Mesendoderm (in vitro differentiated cells): Measurements from ENCODE around the gene CCSER2.

Experiments
- DNase-seq: peaks from one replicate; pipeline ENCODE4 v3.0.0; 2013
- H2AK5ac ChIP-seq: 2 replicates; pipeline ENCODE4 v1.6.1; 2013; ENCODE audit warnings: low read length, inconsistent platforms
- H2BK120ac ChIP-seq: 2 replicates; pipeline ENCODE4 v1.6.1; 2013; ENCODE audit warnings: low read depth, mild to moderate bottlenecking, low read length, moderate library complexity, mixed read lengths
- H2BK15ac ChIP-seq: replicated peaks from 2 replicates; pipeline ENCODE4 v1.6.1; 2013; ENCODE audit warnings: low read depth, mild to moderate bottlenecking, moderate library complexity
- H2BK5ac ChIP-seq: 2 replicates; pipeline ENCODE4 v1.6.1; 2013; ENCODE audit warnings: low read length, inconsistent platforms
- H3K18ac ChIP-seq: 2 replicates; pipeline ENCODE4 v1.6.1; 2013; ENCODE audit warnings: mild to moderate bottlenecking, low read length, mixed read lengths
- H3K23ac ChIP-seq: one replicate; pipeline ENCODE4 v1.6.1; 2013; ENCODE audit warnings: low read length
- H3K27ac ChIP-seq: 2 replicates; pipeline ENCODE4 v1.5.1; 2013; ENCODE audit warnings: low read depth, mild to moderate bottlenecking, inconsistent platforms, low read length, moderate library complexity
- H3K27me3 ChIP-seq: 2 replicates; pipeline ENCODE4 v1.6.1; 2013; ENCODE audit warnings: low read length, control low read depth, mild to moderate bottlenecking, inconsistent platforms; ENCODE audit not compliant: insufficient read depth, poor library complexity
- H3K36me3 ChIP-seq: 2 replicates; pipeline ENCODE4 v1.6.1; 2013; ENCODE audit warnings: low read length, inconsistent platforms; ENCODE audit not compliant: control insufficient read depth, insufficient read depth
- H3K4ac ChIP-seq: one replicate; pipeline ENCODE4 v1.6.1; 2013; ENCODE audit warnings: low read depth, mild to moderate bottlenecking, low read length, moderate library complexity
- H3K4me1 ChIP-seq: 2 replicates; pipeline ENCODE4 v1.6.1; 2013; ENCODE audit warnings: low read depth, low read length, inconsistent platforms; ENCODE audit not compliant: control insufficient read depth
- H3K4me2 ChIP-seq: 2 replicates; pipeline ENCODE4 v1.6.1; 2013; ENCODE audit warnings: low read length
- H3K4me3 ChIP-seq: 2 replicates; pipeline ENCODE4 v1.5.1; 2013; ENCODE audit warnings: mild to moderate bottlenecking, low read length
- H3K56ac ChIP-seq: one replicate; pipeline ENCODE4 v1.6.1; 2013; ENCODE audit warnings: low read length
- H3K79me1 ChIP-seq: 2 replicates; pipeline ENCODE4 v1.6.1; 2013; ENCODE audit warnings: low read length, inconsistent platforms
- H3K79me2 ChIP-seq: 2 replicates; pipeline ENCODE4 v1.6.1; 2013; ENCODE audit warnings: mild to moderate bottlenecking, low read length; ENCODE audit not compliant: control insufficient read depth, insufficient read depth
- H3K9ac ChIP-seq: 2 replicates; pipeline ENCODE4 v1.6.1; 2013; ENCODE audit warnings: low read length, inconsistent platforms
- H4K5ac ChIP-seq: one replicate; pipeline ENCODE4 v1.6.1; 2013; ENCODE audit warnings: low read length
- H4K8ac ChIP-seq: one replicate; pipeline ENCODE4 v1.6.1; 2013; ENCODE audit warnings: low read depth, mild to moderate bottlenecking, control low read depth, low read length, moderate library complexity
- WGBS: extraction: QIAGEN DNeasy Blood & Tissue Kit; methylation state at CpG from one replicate; pipeline ENCODE4 v1.1.7; 2013; ENCODE audit warnings: low lambda C conversion rate, missing lambda C conversion rate; ENCODE audit not compliant: insufficient coverage; ENCODE audit errors: extremely low coverage; 5-methylcytosine and 5-hydroxymethylcytosine counted together

Gene CCSER2

DNA sequence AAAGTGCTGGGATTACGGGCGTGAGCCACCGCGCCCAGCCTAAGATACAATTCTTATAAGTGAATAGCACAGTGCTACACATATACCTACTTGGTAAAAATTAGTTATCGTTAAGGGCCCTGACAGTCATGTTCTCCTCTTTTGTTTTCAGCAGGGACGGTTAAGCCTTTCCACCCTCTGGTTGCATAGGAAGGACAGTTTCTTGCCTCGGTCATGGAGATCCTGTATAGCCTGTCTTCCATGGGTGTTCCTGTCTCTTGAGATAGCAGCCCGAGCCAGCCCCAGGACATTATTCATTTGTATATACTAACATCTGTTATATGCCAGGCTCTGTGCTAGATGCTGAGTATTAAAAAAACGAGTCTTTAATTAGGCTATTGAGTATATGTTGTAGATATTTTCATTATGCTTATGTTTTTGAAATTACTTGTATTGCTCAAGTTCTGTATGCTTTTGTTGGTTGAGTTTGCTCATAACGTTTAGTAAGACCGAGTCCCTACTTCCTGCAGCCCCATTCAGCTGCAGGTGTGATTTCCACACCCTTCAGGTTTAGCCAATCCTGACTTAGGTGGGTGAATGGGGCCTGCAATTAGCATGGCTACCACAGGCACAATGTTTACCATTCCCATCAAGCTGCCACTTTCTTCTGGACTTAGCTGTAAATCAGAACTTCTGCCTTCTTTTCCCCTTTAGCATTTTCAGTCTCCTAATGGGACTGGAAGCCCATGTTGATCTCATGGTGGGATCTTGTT lies 24.8 kb downstream of the CCSER2 start:
- Histone ChIP-seq H3K36me3 (no peaks in the 10 kb centered on the region), H4K8ac (no peak overlapping the region), H3K79me2 (peaks cover 8% of the 10 kb centered on the region), H3K4me2 (no peak overlapping the region), H3K4me3 (no peak overlapping the region), H2BK120ac (no peak overlapping the region), H3K56ac (no peak overlapping the region), H3K9ac (no peak overlapping the region), H3K27me3 (no peaks in the 10 kb centered on the region), H3K4me1 (no peaks in the 10 kb centered on the region), H3K18ac (no peak overlapping the region), H3K27ac (no peak overlapping the region), H3K23ac (no peak overlapping the region), H4K5ac (no peak overlapping the region), H2AK5ac (no peak overlapping the region), H2BK15ac (no peak overlapping the region), H2BK5ac (no peak overlapping the region), H3K79me1 (peaks cover 6% of the 10 kb centered on the region), H3K4ac (no peak overlapping the region)
- no CpG with 5 or more reads among the region's 11 CpGs for WGBS
- no peak for DNase-seq

DNA sequence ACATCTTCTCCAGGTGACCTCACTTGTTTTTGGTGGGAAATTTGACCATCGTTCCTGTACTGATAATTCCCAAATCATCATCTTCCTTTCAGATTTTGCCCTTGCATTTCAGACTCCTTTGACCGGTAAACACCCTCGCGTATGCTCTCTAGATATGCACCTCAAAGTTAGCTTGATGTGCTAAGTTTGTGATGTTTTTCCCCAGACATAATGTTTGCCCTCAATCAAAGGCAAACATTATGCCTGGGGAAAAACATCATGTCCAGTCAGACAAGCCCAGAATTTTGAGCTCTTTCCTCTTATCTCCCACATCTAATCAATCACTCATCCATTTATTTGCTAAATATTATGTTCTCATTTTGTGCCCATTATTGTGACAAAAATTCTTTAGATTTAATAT lies 26.2 kb downstream of the CCSER2 start:
- H4K8ac ChIP-seq = no peak overlapping the region
- no peak overlapping the region for H3K27ac ChIP-seq
- H2BK120ac ChIP-seq = no peak overlapping the region
- H3K18ac ChIP-seq = no peak overlapping the region
- no peaks in the 10 kb centered on the region for H3K27me3 ChIP-seq
- H3K79me1 ChIP-seq = peaks cover 7% of the 10 kb centered on the region
- peaks cover 11% of the 10 kb centered on the region for H3K79me2 ChIP-seq
- no peak overlapping the region for H3K56ac ChIP-seq
- no peak overlapping the region for H3K4me3 ChIP-seq
- no CpG with 5 or more reads among the region's 4 CpGs for WGBS
- no peak for DNase-seq
- H3K9ac ChIP-seq = no peak overlapping the region
- H2BK15ac ChIP-seq = no peak overlapping the region
- H4K5ac ChIP-seq = no peak overlapping the region
- H3K23ac ChIP-seq = no peak overlapping the region
- H3K4ac ChIP-seq = no peak overlapping the region
- no peaks in the 10 kb centered on the region for H3K36me3 ChIP-seq
- H2AK5ac ChIP-seq = no peak overlapping the region
- no peak overlapping the region for H2BK5ac ChIP-seq
- no peaks in the 10 kb centered on the region for H3K4me1 ChIP-seq
- no peak overlapping the region for H3K4me2 ChIP-seq

- Histone ChIP-seq H3K27ac (no peak overlapping the region), H4K5ac (no peak overlapping the region), H3K4me3 (no peak overlapping the region), H2AK5ac (no peak overlapping the region), H3K9ac (no peak overlapping the region), H2BK15ac (no peak overlapping the region), H3K4me2 (no peak overlapping the region), H2BK120ac (no peak overlapping the region), H3K18ac (no peak overlapping the region), H3K4ac (no peak overlapping the region), H3K23ac (no peak overlapping the region), H3K56ac (no peak overlapping the region), H4K8ac (no peak overlapping the region), H3K27me3 (no peaks in the 10 kb centered on the region), H2BK5ac (no peak overlapping the region), H3K79me1 (peaks cover 7% of the 10 kb centered on the region), H3K4me1 (no peaks in the 10 kb centered on the region), H3K79me2 (peaks cover 11% of the 10 kb centered on the region), H3K36me3 (no peaks in the 10 kb centered on the region)
- no CpG with 5 or more reads among the region's 2 CpGs for WGBS
- DNase-seq = no peak
These were observed 26.7 kb downstream of the CCSER2 start for GRCh38 chr10:84355106-84355505.

- H3K27ac ChIP-seq = no peak overlapping the region
- no peak overlapping the region for H3K18ac ChIP-seq
- H3K4me2 ChIP-seq = no peak overlapping the region
- peaks cover 15% of the 10 kb centered on the region for H3K79me2 ChIP-seq
- no peak overlapping the region for H3K23ac ChIP-seq
- H3K4me1 ChIP-seq = no peaks in the 10 kb centered on the region
- H3K4ac ChIP-seq = no peak overlapping the region
- no peak for DNase-seq
- H2BK5ac ChIP-seq = no peak overlapping the region
- no peak overlapping the region for H3K56ac ChIP-seq
- no peak overlapping the region for H4K5ac ChIP-seq
- H2BK120ac ChIP-seq = no peak overlapping the region
- no peaks in the 10 kb centered on the region for H3K36me3 ChIP-seq
- no peaks in the 10 kb centered on the region for H3K27me3 ChIP-seq
- no peak overlapping the region for H4K8ac ChIP-seq
- no peak overlapping the region for H2BK15ac ChIP-seq
- peaks cover 10% of the 10 kb centered on the region for H3K79me1 ChIP-seq
- no peak overlapping the region for H3K9ac ChIP-seq
- no peak overlapping the region for H3K4me3 ChIP-seq
- no peak overlapping the region for H2AK5ac ChIP-seq
- WGBS = no CpG with 5 or more reads among the region's 2 CpGs
These were observed 28.5 kb downstream of the CCSER2 start for GRCh38 chr10:84356928-84357327.

DNA sequence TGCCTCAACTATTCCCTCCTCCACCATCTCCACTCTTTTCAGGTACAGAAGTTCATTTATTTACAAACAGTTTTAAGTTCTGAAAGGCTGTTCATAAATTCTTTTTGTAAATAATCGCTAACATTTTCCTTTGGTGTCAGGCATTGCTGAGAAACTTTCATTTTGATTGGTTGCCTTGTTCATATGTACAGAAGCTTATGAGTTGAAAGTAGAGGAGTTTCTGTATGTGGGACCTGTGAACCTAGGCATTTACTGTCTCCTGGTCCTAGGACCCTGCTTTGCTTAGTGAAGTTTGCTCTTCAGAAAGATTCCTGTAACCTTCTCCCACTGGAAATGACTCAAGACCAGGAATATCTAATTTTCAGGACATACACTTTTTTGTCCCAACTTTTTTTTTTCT lies 30.4 kb downstream of the CCSER2 start:
- H2AK5ac ChIP-seq = no peak overlapping the region
- no peak overlapping the region for H4K5ac ChIP-seq
- WGBS = no CpG with 5 or more reads among the region's 1 CpG
- no peaks in the 10 kb centered on the region for H3K27me3 ChIP-seq
- H3K36me3 ChIP-seq = no peaks in the 10 kb centered on the region
- no peak overlapping the region for H3K23ac ChIP-seq
- no peak overlapping the region for H3K9ac ChIP-seq
- H2BK15ac ChIP-seq = no peak overlapping the region
- no peak overlapping the region for H3K4me2 ChIP-seq
- H3K4me1 ChIP-seq = no peaks in the 10 kb centered on the region
- DNase-seq = no peak
- H2BK5ac ChIP-seq = no peak overlapping the region
- peaks cover 11% of the 10 kb centered on the region for H3K79me1 ChIP-seq
- no peak overlapping the region for H2BK120ac ChIP-seq
- H4K8ac ChIP-seq = no peak overlapping the region
- H3K27ac ChIP-seq = no peak overlapping the region
- H3K56ac ChIP-seq = no peak overlapping the region
- H3K4me3 ChIP-seq = no peak overlapping the region
- no peak overlapping the region for H3K4ac ChIP-seq
- peaks cover 18% of the 10 kb centered on the region for H3K79me2 ChIP-seq
- H3K18ac ChIP-seq = no peak overlapping the region
